ENCODE results near the gene CUZD1.
"Not testable (repeated sequence)": the region's sequence is repeated elsewhere in the genome, so short reads cannot be mapped to it uniquely, and the experiment has no call there.

The CUZD1 gene

GRCh38 chr10:122863216-122864193 is 17.8 kb upstream of the CUZD1 start:
- TF ChIP-seq CTCF (IDR thresholded peaks at IDR 0.05; ENCODE audit: low read depth, low read length) = no peak
- DNase-seq (ENCODE audit: extremely low read depth, low read depth) = no peak

DNA sequence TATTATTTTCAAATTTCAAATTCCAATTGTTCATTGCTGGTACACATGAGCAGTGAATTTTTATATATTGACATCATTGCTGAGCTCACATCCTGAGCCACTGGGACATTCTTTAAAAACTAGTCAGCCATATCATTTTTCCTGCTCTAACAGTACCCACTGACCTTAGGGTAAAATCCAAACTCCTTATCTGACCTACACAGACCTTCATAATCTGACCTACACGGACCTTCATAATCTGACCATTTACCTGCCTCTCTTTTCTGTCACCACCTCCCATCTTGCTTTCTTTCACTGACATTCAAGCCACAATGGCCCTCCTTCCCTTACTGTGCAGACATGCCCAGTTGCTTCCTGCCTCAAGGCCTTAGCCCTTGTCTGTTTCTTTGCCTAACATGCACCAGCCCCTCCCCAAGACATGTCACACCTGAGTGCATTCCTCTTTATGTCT is 16.1 kb upstream of the CUZD1 start:
- DNase-seq (ENCODE audit: extremely low read depth, low read depth) = no peak
- TF ChIP-seq CTCF (IDR thresholded peaks at IDR 0.05; ENCODE audit: low read depth, low read length) = no peak

GRCh38 chr10:122859527-122859926 is 13.9 kb upstream of the CUZD1 start:
- DNase-seq (ENCODE audit: extremely low read depth, low read depth) = no peak
- no peak for TF ChIP-seq CTCF (IDR thresholded peaks at IDR 0.05; ENCODE audit: low read depth, low read length)

GRCh38 chr10:122858042-122858441 is 12.4 kb upstream of the CUZD1 start:
- not testable (repeated sequence) for DNase-seq (ENCODE audit: extremely low read depth, low read depth)

- DNase-seq (ENCODE audit: extremely low read depth, low read depth) = no peak
- TF ChIP-seq CTCF (IDR thresholded peaks at IDR 0.05; ENCODE audit: low read depth, low read length) = no peak
These were observed 11.2 kb upstream of the CUZD1 start for GRCh38 chr10:122856902-122857301.

DNA sequence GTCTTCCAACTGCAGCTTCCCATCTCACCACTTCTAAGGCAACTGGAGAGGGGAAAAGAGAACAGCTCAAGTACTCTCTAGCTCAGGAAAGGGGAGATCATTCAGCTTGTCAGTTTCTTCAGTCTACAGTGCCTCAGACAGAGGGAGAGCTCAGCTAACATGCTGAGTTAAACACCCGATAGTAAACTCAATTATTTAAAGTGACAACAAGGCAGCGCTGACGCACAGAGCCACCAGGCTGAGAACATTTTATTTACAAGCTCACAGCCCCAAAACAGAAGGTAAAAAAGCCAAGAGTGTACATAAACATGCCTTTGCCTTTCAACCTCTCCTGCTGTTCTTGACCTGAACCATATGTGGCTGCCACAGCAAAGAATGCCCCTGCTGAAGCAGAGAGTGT is 10.1 kb upstream of the CUZD1 start:
- no peak for DNase-seq (ENCODE audit: extremely low read depth, low read depth)
- TF ChIP-seq CTCF (IDR thresholded peaks at IDR 0.05; ENCODE audit: low read depth, low read length) = no peak

DNA sequence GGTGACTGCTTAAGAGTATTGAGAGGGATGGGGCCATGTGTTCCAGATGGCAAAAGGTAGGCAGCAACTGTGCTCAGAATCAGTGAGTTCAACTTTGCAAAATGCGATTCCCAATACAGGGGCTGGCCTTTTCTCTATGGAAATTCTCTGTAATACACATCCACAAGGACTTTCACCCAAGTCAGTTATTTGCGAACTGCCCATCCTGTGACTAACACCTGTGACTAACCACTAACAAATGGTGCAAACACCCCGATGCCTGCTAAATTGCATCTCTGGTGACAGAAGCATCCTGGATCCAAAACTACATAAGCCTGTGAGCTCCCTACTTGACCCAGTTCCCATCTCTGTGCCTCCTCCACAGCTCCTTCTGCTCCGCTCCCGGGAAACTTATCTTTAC is 9.0 kb upstream of the CUZD1 start:
- TF ChIP-seq CTCF (IDR thresholded peaks at IDR 0.05; ENCODE audit: low read depth, low read length) = no peak
- no peak for DNase-seq (ENCODE audit: extremely low read depth, low read depth)
